GM15510 (cell line): ENCODE measurements around the gene FBP2.

ENCODE experiments used
- POLR2A ChIP-seq: IDR thresholded peaks from 3 replicates; pipeline ENCODE4 v1.6.1; 2011; ENCODE audit warnings: borderline replicate concordance; ENCODE audit not compliant: insufficient read length; ENCODE audit errors: extremely low read depth

The FBP2 gene

DNA sequence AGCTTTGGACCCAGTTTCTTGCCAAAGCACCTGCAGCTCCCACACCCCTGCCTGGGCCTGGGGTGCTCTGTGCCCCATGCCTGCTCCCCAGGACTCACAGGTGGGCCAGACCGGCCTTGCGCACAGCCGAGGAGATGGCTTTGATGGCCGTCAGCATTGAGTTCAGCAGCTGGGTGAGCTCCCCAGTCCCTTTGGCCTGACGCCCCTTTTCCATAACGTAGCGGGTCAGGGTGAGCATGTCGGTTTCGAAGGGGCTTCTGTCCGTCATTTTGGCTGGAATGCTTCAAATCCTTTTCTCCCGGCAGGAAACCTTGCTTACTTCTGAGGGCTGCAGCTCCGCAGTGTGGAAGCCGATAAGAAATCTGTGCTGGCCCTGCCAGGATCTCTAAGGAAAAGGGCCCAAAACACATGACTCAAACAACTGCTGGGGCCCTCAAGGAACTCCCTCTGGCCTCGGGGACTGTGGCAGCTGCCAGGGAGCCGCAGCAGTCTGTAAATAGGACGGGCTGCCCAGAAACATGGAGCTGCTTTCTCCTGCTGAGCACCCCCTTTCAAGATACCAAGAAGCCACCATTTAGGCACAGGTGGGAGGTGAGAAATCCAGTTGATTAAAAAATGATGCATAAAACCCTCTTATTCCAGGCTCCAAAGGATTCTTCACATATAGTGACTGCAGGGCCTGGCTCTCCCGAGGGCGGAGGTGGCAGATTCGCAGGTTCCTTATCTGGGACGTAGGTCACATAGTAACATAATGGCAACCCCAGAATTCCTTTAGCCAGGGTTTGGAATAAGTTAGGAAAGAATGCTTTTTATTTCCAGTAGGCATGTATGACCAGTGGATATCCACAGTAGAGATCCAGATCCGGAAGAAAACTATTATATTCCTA lies at the start of gene FBP2:
TSS of gene FBP2 (minus strand) at position 366 of the 887 bp plus-strand sequence. CDS start at position 268, 98 bp downstream.
- TF ChIP-seq POLR2A, result no peak

DNA sequence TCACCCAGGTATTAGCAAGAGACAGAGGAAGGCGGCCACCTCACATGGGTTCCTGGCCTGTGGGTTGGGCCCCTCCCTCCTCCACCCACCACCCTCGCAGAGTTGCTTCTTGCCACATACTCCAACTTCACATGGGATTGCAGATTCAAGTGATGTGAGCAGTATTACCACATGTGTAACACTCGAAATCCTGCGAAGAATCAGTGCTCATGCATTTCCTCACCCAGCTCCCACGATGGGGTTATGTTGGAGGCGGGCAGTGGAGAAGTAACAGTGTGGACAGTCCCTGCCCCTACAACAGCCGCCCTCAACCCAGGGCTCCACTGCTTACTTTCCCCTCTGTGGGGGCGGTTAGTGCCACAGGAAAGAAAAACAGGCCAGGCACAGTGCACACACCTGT lies 49.6 kb upstream of the FBP2 start:
- no peak for TF ChIP-seq POLR2A

DNA sequence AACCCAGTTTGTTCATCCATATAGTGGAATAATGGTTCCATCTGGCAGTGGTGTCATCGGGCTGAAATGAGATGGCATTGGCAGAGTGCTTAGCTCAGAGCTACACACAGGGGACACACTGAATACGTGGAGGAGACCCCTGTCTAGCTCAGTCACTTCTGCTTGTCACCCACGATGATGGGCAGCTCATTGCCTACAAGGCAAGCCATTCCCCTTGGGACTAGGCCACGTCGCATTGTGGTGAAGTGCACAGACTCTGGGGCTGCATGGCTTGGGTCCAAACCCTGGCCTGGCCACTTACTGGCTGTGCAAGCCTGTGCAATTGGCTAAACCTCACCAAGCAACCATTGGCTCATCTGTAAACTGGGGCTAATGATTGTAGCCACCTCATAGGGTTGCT lies 48.9 kb upstream of the FBP2 start:
- no peak for TF ChIP-seq POLR2A

DNA sequence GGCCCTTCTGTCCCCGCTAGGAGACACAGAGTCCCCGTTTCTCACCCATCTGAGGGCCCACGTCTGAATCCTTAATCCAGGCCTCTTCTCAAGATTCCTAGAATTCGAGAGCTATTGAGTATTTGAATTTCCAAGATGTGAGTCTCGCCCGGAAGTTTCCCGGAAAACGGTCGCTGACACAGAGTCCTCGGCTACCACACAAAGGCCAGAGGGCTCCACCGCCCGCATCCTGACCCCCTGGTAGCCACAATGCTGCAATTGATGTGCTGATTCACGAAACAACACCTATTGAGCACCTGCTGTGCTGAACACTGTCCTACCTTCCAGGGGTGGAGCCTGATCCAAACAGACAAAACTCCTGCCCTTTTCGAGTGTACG lies 46.4 kb upstream of the FBP2 start:
- TF ChIP-seq POLR2A, result no peak

DNA sequence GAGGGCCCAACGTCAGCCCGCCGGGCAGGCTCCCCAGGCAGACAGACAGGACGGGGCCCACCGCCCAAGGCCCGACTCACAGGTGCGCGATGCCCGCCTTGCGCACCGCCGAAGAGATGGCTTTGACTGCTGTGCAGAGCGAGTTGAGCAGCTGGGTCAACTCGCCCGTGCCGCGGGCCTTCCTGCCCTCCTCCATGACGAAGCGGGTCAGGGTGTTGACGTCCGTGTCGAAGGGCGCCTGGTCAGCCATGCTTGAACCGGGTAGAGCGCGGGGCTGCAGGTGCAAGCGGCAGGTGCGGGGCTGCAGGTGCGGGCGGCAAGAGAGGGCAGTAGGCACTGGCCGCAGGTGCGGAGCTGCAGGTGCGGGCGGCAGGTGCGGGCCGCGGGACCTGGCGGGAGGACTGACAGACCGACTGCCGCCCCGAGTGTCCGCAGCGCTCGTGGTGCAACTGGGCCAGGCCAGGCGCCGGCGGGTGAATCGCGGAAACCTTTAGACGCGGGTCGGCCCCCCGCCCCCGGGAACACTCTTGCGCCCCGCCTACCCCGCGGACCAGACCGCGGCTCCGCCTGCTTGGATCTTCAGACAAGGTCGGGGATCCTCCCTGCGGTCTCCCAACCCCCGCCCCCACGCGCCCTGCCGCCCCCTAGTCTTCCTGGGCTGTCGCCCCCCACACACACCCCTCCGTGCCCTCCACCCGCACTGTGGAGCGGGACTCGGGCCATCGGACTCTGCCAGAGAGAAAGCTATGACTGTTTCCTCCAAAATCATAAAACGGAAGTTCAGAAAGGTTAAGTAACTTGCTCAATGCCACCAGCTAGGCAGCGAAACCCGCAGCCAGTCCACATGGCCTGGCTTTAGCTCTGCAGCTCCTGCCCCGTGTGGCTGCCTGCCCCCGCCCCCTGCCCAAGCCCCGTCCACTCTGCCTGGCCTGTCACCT lies 45.7 kb upstream of the FBP2 start, which contains the start of gene FBP1:
TSS of gene FBP1 (minus strand) at position 458 of the 938 bp plus-strand sequence. CDS start at position 250, 208 bp downstream.
- TF ChIP-seq POLR2A, result no peak

DNA sequence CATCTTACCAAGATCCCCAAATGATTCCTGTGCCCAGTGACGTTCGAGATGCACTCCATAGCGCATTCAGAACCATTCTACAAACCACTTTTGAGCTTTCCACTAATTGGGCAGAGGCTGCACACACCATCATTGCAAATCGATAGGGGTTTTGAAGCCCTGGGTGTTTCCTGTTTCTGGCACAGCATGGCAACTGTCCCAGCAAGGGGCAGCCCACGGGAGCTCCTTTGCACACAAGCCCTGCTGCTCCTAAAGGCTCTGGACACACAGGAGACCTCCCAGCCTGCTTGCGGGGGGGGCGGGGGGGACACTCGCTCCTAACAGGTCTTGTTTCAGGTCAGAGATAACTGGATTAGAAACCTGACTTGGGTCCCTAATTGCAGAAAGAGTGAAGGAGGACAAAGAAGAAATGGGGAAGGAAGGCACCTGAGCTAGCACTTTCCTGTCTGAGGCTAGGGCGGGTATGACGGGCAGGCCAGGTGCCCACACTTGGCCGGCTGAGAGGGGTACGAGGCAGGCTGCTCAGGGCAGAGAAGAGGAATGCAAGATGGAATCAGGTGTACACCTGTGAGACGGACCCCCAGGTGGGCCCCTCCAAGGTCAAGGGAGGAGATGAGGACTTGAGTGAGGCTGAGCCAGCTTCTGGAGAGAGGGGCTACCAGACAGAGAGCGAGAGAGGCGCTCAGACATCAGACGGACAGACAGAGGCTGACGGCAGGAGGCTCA lies 44.9 kb upstream of the FBP2 start:
- no peak for TF ChIP-seq POLR2A

DNA sequence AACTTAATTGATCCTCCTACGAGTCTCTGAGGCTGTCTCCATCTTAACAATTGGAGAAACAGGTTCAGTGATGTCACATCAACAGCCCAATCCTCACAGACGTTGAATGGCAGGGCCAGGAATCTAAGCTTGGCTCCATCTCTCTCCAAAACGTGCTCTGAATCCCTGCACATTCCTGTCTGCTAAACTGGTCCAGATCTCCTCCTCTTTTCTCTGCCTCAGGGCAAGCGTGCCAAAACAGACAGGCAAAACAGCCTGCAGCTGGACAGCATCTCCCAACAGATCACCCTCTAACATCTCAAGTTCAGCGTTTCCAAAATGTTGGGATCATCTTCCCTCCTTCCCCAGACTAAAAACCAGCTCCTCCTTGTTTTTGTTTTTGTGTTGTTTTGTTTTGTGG lies 39.1 kb upstream of the FBP2 start:
- TF ChIP-seq POLR2A, result no peak

DNA sequence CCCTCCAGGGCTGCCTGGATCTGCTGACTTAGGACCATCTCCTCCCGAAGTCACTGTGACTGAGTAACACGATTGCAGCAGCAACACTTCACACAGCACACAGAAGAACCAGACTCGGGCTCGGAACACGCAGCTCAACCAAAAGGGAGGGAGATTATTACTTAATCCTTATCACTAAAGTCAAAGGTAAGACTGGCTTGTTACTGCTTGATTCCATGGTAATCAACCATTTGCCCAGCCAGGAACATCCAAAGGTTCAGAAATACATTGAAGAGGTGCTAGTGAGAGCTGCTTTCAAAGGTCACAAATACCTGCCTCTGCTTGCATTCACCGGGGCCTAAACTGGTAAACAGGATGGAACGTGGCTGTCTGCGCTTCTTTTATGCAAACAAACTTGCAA lies 38.0 kb upstream of the FBP2 start:
- no peak for TF ChIP-seq POLR2A

DNA sequence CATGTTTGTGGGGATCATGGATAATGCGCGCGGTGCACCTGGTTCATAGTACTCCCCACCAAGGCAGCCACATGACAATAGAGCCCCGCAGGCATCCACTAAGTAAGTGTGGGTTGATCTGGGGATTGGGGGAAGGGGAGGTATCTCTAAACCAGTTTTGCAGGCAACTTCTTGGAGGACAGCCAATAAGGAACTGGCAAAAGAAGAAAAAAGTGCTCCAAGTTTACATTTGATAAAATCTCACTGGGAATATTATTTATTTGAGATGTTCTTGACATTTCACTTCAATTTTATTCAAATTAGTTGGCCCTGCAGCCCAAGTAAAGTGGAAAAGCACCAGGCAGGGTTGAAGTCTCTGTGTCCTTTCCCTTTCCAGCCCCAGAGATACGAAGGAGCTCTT lies 37.2 kb upstream of the FBP2 start:
- TF ChIP-seq POLR2A, result no peak

DNA sequence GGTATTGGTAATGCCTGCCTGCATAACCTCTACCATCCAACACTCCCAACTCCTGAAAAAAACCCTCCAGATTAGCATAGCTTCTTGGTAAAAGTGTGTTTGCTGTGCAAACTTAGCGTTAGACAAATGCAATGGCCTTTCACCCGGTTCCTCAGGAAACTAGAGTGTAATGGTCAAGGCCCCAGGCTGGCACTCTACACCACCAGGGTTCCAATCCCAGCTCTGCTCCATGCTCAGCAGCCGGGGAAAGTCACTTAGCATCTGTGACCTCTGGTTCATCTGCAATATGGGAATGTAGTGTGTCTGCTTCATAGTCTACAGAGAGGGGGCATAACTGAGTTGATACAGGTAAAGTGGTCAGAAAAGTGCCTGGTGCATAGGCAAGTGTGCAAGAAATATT lies 36.7 kb upstream of the FBP2 start:
- no peak for TF ChIP-seq POLR2A

DNA sequence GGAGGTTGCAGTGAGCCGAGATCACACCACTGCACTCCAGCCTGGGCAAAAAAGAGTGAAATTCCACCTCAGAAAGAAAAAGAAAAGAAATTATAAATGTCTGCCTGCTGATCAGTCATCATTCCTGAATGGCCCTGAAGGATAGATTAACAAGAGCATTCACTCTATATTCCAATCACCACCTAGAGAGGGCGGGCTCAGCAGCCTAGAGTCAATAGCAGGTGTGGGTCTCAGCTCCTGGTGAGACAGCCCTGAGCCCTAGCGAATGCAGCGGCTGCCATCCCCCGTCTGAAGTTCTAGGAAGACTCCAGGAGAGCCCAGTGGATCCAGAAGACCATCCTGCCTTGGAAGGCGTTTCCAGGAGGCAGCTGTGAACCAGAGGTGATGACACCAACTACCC lies 33.7 kb upstream of the FBP2 start:
- TF ChIP-seq POLR2A, result no peak

DNA sequence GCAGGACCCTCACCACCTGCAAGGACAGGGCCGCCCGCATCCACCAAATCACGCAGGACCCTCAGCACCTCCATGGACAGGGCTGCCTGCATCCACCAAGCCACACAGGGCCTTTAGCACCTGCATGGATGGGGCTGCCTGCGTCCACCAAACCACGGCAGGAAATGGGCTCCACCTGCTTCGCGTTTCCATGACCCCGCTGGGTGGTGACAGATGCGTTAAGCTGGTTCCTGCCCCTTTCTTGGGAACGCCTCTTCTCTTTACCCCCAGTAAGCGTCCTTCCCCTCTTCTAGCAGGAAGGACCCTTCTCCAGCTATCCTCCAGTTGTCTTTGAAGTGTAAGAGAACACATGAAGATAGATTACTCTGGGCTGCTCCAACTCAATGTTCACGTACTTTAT lies 32.2 kb upstream of the FBP2 start:
- no peak for TF ChIP-seq POLR2A

DNA sequence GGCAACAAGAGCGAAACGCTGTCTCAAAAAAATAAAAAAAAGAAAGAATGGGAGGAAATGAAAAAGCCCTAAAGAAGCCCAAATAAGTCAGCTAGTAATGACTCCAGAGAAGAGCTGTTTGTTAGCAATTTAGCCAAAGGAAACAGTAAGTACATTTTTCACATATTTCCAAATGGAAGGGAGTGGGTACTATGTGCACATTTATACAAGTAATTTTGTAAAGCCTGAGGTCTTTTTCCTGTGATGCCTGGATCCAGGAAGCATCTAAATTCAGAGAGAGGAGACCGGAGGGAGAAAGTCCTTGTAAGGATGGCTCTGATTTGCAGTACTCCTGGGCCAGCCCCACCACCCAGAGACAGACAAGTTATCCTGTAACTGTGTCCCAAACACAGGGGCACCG lies 31.0 kb upstream of the FBP2 start:
- no peak for TF ChIP-seq POLR2A

DNA sequence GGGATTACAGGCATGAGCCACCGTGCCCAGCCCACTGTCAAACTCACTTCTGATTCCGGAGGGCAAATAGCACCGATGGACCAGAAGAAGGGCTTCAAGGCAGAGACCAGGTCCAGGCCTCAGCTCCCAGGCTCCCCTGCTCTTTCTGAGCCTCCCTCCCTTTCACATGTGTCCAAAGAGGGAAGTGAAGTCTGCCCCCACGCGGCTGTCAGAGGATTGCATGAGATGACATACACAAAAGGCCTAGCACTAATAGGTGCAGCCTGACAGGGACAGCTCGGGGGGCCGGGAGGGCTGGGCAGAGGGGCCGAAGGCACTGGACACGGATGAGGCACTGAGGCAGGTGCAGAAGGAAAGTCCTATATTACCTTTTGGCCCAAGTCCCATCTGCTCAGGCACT lies 29.6 kb upstream of the FBP2 start:
- TF ChIP-seq POLR2A, result no peak

DNA sequence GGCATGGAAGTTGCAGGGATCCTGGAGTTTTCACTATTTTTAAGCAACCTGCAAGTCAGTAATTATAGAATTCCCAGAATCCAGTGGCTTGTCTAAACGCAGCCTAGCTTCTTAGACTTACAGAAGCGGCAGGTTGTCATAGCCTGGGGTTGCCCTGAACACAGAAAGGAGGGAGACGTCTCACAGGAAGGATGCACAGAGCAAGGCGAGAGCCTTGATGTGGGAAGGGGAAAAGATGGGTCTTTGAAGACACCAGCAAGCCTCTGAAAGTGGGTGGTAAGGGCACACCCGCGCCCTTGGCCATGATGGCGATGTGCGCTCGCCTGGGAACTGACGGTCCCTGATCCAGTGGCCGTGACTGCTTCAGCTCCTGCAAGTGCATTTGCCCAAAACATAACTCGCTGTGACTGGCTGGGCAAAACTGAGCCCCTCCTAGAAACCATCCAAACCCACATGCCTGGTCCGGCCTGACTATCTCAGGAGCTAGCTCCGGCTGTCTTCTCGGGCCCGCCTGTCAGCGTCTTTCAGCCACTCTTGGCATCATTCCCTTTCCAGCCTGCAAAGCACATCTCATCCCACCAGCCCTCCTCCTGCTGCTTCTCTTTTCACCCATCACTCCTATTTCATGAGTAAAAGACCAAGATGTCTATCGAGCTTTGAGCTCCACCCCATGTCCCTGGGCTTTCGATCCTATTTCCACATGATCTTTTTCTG lies 28.6 kb upstream of the FBP2 start:
- TF ChIP-seq POLR2A, result no peak

DNA sequence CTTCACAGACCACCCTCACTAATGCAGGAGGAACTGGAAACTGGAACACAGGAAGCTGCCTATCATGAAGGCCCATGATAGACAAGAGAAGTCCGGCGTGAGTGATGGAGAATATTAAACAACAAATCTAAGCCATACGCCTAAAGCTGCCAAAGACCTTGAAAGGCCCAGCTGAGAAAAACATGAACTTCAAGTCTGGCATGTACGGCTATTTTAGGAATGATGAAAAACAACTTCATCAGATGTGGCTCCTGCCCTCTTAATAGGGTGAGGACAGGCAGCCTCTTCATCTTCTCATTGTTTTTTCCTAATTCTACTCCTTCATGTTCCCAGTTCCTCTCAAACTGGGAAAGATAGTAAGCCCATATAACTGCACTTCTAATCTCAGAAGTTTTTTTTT lies 25.4 kb upstream of the FBP2 start:
- no peak for TF ChIP-seq POLR2A
